ENCODE measurements around the gene RHCG.

GRCh38 chr15:89460048-89460447 is 36.3 kb downstream of the RHCG start:
- no peak for TF ChIP-seq L3MBTL2 (conservative IDR thresholded peaks at IDR 0.05)
- no peak for TF ChIP-seq HDGF (IDR thresholded peaks at IDR 0.05; ENCODE audit: borderline replicate concordance)
- TF ChIP-seq ZNF384 (IDR thresholded peaks at IDR 0.05) = no peak
- no peak for TF ChIP-seq BHLHE40 (IDR thresholded peaks at IDR 0.05; ENCODE audit: borderline replicate concordance)
- no peak for TF ChIP-seq NFRKB (IDR thresholded peaks at IDR 0.05)
- TF ChIP-seq SP1 (IDR thresholded peaks at IDR 0.05) = no peak
- no peak for TF ChIP-seq LEF1 (IDR thresholded peaks at IDR 0.05; ENCODE audit: borderline replicate concordance)
- no peak for TF ChIP-seq SUZ12 (IDR thresholded peaks at IDR 0.05)
- no peak for TF ChIP-seq FOXM1 (IDR thresholded peaks at IDR 0.05; ENCODE audit: borderline replicate concordance)
- no peak for TF ChIP-seq FOXA1 (IDR thresholded peaks at IDR 0.05)
- TF ChIP-seq PKNOX1 (IDR thresholded peaks at IDR 0.05) = no peak
- no peak for TF ChIP-seq ARNT (IDR thresholded peaks at IDR 0.05)
- no peak for TF ChIP-seq CTBP1 (IDR thresholded peaks at IDR 0.05; ENCODE audit: borderline replicate concordance)
- TF ChIP-seq ELF4 (IDR thresholded peaks at IDR 0.05) = no peak
